Limb (tissue), 2 donors: ENCODE measurements around the gene BFAR.
A peak's percentile ranks its signal among the peaks of the same experiment; 100 is the strongest.
"Not testable (repeated sequence)": the region's sequence is repeated elsewhere in the genome, so short reads cannot be mapped to it uniquely, and the experiment has no call there.

Source experiments
- DNase-seq, 2 donors: peaks; one replicate each; pipeline ENCODE4 v3.0.0-alpha.2; 2016; ENCODE audit errors: extremely low spot score in 2 of 2

The BFAR gene, protein sequence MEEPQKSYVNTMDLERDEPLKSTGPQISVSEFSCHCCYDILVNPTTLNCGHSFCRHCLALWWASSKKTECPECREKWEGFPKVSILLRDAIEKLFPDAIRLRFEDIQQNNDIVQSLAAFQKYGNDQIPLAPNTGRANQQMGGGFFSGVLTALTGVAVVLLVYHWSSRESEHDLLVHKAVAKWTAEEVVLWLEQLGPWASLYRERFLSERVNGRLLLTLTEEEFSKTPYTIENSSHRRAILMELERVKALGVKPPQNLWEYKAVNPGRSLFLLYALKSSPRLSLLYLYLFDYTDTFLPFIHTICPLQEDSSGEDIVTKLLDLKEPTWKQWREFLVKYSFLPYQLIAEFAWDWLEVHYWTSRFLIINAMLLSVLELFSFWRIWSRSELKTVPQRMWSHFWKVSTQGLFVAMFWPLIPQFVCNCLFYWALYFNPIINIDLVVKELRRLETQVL

GRCh38 chr16:14632693-14633569 lies at the start of gene BFAR:
BFAR (plus strand) TSS chr16:14632951; CDS start chr16:14644347, 11,396 bp downstream.
- peak; percentile 96 to 99 for DNase-seq

GRCh38 chr16:14585287-14585686 lies 47.5 kb upstream of the BFAR start:
- no peak for DNase-seq

DNA sequence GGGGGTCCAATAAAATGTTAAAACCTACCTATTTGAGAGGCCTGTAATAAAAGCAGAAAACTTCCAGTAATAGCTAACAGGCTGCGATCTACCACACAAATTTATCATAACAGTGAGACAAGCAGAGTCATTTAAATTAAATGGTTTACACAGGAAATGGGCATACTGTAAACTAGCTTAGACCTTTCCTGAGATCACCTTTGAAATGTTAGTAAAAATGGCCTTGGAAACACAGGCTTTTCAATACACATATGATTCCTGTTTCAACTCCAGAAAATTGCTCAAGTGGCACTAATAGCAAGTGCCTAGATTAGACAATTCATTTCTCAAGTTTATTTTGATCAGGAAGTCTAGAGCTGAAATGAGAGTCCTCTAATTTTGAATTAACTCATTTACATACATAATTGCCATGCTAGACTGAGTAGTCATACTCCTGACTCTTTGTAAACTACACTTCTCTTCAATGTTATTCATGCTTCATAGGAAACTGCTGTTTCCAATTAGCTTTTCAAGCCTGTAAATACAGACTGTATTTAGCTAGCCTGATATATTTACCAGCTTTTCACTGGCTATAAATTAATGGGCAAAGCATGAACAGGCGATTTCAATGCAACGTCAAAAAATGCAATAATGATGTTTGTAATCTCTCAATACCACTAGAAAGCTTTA lies 46.0 kb upstream of the BFAR start:
- no peak for DNase-seq

DNA sequence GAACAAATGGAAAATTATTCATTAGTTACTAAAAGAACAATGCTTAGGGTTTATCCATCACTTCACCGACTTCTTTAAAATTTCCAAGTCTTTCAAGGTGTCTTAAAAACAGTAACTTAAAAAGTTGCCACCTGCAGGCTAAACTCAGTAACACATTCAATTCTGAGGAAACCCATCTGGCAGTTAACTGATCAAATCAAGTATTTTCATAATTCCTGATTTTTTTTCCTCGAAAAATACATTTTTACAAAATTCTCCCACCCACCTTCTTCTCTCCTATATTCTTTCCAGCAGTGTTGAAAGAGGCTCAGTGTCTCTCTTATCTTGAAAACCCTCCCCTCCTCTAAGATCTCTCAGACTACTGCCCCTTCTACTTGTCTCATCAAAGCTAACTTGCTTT lies 32.6 kb upstream of the BFAR start:
- no peak for DNase-seq

- no peak for DNase-seq
Observed at GRCh38 chr16:14602443-14602963, 30.2 kb upstream of the BFAR start.

DNA sequence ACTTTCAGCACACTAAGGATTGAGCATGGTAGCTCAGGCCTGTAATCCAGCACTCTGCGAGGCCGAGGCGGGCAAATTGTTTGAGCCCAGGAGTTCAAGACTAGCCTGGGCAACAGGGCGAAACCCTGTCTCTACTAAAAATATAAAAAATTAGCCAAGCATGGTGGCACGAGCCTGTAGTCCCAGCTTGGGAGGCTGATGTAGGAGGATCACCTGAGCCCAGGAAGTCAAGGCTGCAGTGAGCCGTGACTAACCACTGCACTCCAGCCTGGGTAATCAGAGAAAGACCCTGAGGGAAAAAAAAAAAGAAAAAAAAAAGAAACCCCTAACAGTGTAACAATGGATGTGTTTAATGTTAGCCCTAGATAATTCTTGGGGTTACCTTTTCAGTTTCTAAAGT lies 26.6 kb upstream of the BFAR start:
- DNase-seq, result no peak

DNA sequence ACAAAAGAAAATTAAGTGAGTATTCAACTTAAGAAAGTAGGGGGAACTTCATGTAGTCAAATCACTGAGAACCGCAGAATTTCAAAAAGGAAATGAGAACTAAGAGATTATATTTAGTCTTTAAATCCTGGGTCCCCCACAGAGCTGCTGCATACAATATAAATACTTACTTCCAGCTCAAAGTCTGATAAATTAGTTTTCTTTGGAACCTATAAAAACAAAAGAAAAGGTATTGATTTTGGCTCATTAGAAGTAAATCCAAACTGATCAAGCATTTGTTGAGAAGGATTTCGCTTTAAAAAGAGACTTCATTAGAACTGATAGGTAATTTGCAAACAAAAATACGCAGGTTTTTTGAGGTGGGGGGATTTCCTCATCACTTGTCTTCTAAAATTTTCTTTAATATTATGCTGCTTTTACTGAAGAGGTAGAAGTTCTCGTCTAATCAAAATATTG lies 24.6 kb upstream of the BFAR start:
- DNase-seq, result no peak

GRCh38 chr16:14608604-14609003 lies 24.1 kb upstream of the BFAR start:
- DNase-seq, result no peak

DNA sequence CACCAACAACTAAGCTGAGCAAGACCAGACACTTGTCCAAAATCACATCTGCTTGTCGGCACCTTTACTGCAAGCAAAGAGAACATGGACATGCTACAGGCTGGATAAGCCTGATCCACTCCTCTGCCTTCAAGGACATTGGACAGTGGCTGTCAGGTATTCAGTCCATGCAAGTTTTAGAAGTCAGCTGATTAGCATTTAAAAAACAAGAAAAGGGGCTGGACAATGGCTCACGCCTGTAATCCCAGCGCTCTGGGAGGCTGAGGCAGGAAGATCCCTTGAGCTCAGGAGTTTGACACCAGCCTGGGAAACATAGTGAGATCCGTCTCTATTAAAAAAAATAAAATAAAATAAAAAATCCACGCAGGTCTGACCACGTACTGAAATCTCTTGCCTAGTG lies 23.0 kb upstream of the BFAR start:
- DNase-seq, result no peak

DNA sequence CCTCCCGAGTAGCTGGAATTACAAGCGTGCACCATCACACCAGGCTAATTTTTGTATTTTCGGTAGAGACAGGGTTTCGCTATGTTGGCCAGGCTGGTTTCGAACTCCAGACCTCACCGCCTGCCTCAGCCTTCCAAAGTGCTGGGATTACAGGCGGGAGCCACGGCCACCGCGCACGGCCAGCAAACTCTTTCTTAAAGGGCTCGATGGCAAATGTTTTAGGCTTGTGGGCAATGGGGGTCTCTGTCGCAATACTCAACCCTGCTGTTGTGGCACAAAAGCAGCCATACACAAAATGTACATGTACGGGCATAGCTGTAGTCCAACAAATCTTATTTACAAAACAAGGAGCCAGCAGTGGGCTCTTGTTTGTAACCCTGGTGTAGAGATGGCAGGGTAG lies 21.1 kb upstream of the BFAR start:
- no peak for DNase-seq

DNA sequence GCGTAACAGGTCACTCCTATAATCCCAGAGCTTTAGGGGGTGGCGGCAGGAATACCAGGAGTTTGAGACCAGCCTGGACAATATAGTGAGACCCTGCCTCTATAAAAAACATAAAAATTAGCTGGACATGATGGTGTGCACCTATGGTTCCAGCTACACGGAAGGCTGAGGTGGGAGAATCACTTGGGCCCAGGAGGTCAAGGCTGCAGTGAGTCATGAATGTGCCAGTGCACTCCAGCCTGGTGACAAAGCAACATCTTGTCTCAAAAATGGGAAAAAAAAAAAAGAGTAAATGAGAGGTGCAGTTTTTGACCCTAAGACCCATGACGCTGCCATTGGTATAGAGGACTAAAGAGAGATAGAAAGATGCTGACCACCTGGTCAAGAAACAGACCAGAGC lies 18.8 kb upstream of the BFAR start:
- DNase-seq, result no peak

DNA sequence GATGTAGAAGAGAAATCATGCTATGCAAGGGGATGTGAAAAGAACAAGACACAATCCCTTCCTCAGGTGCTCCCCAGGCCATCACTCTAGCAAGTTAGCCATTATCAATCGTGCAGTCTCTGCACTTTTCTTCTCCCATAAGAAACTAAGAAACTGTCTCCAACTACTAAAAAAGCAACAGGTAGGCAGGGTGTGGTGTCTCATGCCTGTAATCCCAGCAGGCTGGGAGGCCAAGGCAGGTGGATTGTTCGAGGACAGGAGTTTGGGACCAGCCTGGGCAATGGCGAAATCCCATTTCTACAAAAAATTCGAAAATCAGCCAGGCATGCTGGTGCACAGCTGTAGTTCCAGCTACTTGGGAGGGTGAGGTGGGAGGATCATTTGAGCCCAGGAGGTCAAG lies 16.5 kb upstream of the BFAR start:
- DNase-seq, result no peak

DNA sequence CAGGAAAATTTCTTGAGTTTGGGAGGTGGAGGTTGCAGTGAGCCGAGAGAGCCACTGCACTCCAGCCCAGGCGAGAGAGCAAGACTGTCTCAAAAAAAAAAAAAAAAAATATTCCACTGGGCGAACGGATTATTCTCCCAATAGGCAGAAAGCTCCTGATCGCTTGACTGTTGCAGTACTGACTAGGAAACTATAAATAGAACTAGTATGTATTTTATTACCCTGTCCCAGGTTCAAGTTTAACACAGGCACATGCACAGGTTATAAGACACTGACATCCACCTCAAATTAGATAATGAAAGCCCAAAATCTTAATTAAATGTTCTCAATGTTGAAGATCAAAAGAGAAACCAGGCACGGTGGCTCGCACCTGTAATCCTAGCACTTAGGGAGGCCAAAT lies 14.2 kb upstream of the BFAR start:
- no peak for DNase-seq

- DNase-seq, result no peak
Observed at GRCh38 chr16:14627078-14627477, 5.7 kb upstream of the BFAR start.

- DNase-seq, result no peak
Observed at GRCh38 chr16:14628806-14629611, 3.7 kb upstream of the BFAR start.

GRCh38 chr16:14629612-14629918 lies 3.2 kb upstream of the BFAR start:
- no peak for DNase-seq

GRCh38 chr16:14629919-14630619 lies 2.7 kb upstream of the BFAR start, which contains the start of gene PARN:
PARN (minus strand) TSS chr16:14630260; CDS start chr16:14630125, 135 bp downstream.
- peak; percentile 96 to 97 for DNase-seq

GRCh38 chr16:14630620-14631330 lies 2.0 kb upstream of the BFAR start:
- not testable (repeated sequence) for DNase-seq

GRCh38 chr16:14634389-14634725 lies 1.6 kb downstream of the BFAR start:
- DNase-seq, result no peak
